D721Med (cell line): Measurements from ENCODE around the gene MBD3L5.

Experiments used
- DNase-seq: peaks from one replicate; pipeline ENCODE4 v3.0.0; 2011; ENCODE audit warnings: low spot score; ENCODE audit not compliant: insufficient read length
- FAIRE-seq: peaks from 2 replicates; lab custom pipeline; 2011; peaks lifted over from hg19 to GRCh38; lab: Jason Lieb, UNC
- TF ChIP-seq, protein P1 (sequence below): IDR thresholded peaks from 2 replicates; pipeline ENCODE4 v1.5.1; 2012; ENCODE audit warnings: mild to moderate bottlenecking, control low read depth; ENCODE audit not compliant: insufficient read depth; ENCODE audit errors: missing control alignments

MBD3L5 gene

GRCh38 chr19:7072541-7072940 is 42.2 kb downstream of the MBD3L5 start:
- no peak for FAIRE-seq
- TF ChIP-seq, protein P1, sequence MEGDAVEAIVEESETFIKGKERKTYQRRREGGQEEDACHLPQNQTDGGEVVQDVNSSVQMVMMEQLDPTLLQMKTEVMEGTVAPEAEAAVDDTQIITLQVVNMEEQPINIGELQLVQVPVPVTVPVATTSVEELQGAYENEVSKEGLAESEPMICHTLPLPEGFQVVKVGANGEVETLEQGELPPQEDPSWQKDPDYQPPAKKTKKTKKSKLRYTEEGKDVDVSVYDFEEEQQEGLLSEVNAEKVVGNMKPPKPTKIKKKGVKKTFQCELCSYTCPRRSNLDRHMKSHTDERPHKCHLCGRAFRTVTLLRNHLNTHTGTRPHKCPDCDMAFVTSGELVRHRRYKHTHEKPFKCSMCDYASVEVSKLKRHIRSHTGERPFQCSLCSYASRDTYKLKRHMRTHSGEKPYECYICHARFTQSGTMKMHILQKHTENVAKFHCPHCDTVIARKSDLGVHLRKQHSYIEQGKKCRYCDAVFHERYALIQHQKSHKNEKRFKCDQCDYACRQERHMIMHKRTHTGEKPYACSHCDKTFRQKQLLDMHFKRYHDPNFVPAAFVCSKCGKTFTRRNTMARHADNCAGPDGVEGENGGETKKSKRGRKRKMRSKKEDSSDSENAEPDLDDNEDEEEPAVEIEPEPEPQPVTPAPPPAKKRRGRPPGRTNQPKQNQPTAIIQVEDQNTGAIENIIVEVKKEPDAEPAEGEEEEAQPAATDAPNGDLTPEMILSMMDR, result no peak
- DNase-seq, result no peak

DNA sequence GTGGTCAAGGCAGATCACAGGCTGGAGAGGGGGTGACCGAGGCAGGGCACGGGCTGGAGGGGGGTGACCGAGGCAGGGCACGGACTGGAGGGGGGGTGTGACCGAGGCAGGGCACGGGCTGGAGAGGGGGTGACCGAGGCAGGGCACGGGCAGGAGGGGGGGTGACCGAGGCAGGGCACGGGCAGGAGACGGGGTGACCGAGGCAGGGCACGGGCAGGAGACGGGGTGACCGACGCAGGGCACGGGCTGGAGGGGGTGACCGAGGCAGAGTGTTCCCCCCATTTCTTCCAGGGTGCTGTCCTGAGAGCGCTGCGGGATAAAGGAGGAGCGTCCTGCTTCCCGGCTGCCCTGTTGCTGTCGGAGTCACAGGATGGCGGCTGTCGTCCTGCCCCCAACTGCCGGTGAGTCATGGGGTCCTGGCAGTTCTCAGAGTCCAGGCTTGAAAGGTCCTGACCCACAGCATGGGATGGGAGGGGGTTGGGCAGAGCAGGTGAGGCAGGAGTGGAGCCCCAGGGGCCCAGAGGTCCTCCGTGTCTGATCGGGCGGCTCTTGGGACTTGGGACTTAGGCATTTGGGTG is 44.4 kb downstream of the MBD3L5 start:
- FAIRE-seq, result no peak

GRCh38 chr19:7076151-7076550 is 45.8 kb downstream of the MBD3L5 start:
- DNase-seq (no peak), FAIRE-seq (no peak)
- TF ChIP-seq, protein P1, result no peak

More for the DNA sequence above, 44.4 kb downstream of the MBD3L5 start:
- no peak for DNase-seq
- TF ChIP-seq, protein P1, result no peak

GRCh38 chr19:7078008-7078407 is 47.6 kb downstream of the MBD3L5 start:
- no peak for DNase-seq
- TF ChIP-seq, protein P1, result no peak
- FAIRE-seq, result no peak
